Small intestine (tissue), 7 donors: Measurements from ENCODE around the gene AGPAT4. TPM values are rescaled to one million over a fixed set of nuclear protein-coding genes. Genes with fewer than 3 reads are reported as not detected.
"Not testable (repeated sequence)": the region's sequence is repeated elsewhere in the genome, so short reads cannot be mapped to it uniquely, and the experiment has no call there.

ENCODE experiments used
- DNase-seq, 2 donors: peaks; one replicate each; pipeline versions ENCODE4 v3.0.0 to v3.0.0-alpha.2; 2013
- FAIRE-seq: peaks from 2 replicates; lab custom pipeline; 2012; peaks lifted over from hg19 to GRCh38; lab: Jason Lieb, UNC
- H3K27ac ChIP-seq, 3 donors: one replicate each; pipeline ENCODE4 v1.5.1; 2013; ENCODE audit warnings: low read length in 2 of 3, mild to moderate bottlenecking in 2 of 3, control low read depth in 1 of 3, inconsistent platforms in 1 of 3, low read depth in 1 of 3, moderate library complexity in 1 of 3
- H3K27me3 ChIP-seq, 3 donors: one replicate each; pipeline ENCODE4 v1.6.1; 2013; ENCODE audit warnings: low read length in 3 of 3, inconsistent platforms in 1 of 3; ENCODE audit not compliant: control insufficient read depth in 3 of 3, insufficient read depth in 3 of 3
- H3K36me3 ChIP-seq, 3 donors: one replicate each; pipeline ENCODE4 v1.6.1; 2013; ENCODE audit warnings: low read length in 3 of 3, inconsistent platforms in 1 of 3, low read depth in 1 of 3, mild to moderate bottlenecking in 1 of 3, moderate library complexity in 1 of 3; ENCODE audit not compliant: control insufficient read depth in 3 of 3, insufficient read depth in 2 of 3
- H3K4me1 ChIP-seq, 3 donors: one replicate each; pipeline ENCODE4 v1.6.1; 2013; ENCODE audit warnings: low read length in 2 of 3, inconsistent platforms in 1 of 3, low read depth in 1 of 3, mild to moderate bottlenecking in 1 of 3, moderate library complexity in 1 of 3; ENCODE audit not compliant: control insufficient read depth in 3 of 3, insufficient read depth in 2 of 3
- H3K4me3 ChIP-seq, 3 donors: one replicate each; pipeline ENCODE4 v1.5.1; 2013; ENCODE audit warnings: low read length in 3 of 3, control low read depth in 1 of 3, inconsistent platforms in 1 of 3, low read depth in 1 of 3, mild to moderate bottlenecking in 1 of 3, moderate library complexity in 1 of 3
- H3K9me3 ChIP-seq, 2 donors: one replicate each; pipeline ENCODE4 v1.6.1; 2013; ENCODE audit warnings: low read depth in 1 of 2, low read length in 1 of 2; ENCODE audit not compliant: control insufficient read depth in 2 of 2, insufficient read depth in 1 of 2
- WGBS, 3 donors: extraction: QIAGEN DNeasy Blood & Tissue Kit; methylation state at CpG; one replicate each; pipeline ENCODE4 v1.1.7; 2013; 5-methylcytosine and 5-hydroxymethylcytosine counted together
- polyA plus RNA-seq, 4 donors: library from polyadenylated mRNA; stranded (reverse) in 3 of 4; unstranded in 1 of 4; fragments of 200-250 nt in 3 of 4; fragments of 120-200 nt in 1 of 4; gene quantifications; one replicate each; pipeline versions ENCODE4 v1.2.1 to v1.2.3, GENCODE V29; 2013
- donor health status: healthy with polysubstance abuse.
- donor health status: control.
- donor health status: control.
- donor health status: Bipolar disorder and iron deficiency.
- donor health status: healthy.

AGPAT4 gene
- polyA plus RNA-seq, 4 donors: 1.6 to 2.3 TPM; not detected in 2

DNA sequence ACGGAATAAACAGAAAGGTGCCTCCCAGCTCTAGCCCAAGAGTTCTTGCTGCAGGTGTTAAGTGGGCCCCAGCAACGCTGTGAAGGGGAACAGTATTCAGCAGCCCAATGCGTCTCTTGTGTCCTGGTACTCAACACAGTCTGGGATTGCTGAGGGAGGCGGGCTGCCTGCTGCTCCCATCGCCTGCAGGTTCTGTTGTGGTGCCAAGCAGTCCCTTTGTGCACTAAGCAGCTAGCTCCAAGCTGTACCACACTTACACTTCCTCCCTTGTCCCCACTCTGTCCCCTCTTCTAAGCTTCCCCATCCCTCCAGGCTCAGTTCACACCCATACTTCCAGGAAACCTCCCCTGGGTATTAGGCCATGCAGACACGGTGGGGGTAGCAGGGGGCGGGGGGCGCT is 92.7 kb downstream of the AGPAT4 start:
- no peaks in the 10 kb centered on the region for H3K4me1 ChIP-seq
- no peaks in the 10 kb centered on the region for H3K27me3 ChIP-seq
- no peak for DNase-seq
- H3K27ac ChIP-seq: no peak overlapping the region
- H3K9me3 ChIP-seq: peaks cover 0 to 18% of the 10 kb centered on the region in 2 donors
- FAIRE-seq: no peak
- no peaks in the 10 kb centered on the region for H3K36me3 ChIP-seq
- WGBS, 3 donors: 78 to 79% (median 79%) methylated on average over 8 of the region's 8 CpGs
- H3K4me3 ChIP-seq: no peak overlapping the region

DNA sequence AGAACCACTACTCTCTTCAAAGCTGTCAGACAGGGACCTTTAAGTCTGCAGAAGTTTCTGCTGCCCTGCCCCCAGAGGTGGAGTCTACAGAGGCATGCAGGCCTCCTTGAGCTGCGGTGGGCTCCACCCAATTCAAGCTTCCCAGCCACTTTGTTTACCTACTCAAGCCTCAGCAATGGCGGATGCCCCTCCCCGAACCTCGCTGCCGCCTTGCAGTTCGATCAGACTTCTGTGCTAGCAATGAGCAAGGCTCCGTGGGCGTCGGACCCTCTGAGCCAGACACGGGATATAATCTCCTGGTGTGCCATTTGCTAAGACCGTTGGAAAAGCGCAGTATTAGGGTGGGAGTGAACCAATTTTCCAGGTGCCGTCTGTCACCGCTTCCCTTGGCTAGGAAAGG is 95.7 kb downstream of the AGPAT4 start:
- not testable (repeated sequence) for H3K4me3 ChIP-seq, H3K36me3 ChIP-seq, DNase-seq, H3K27ac ChIP-seq, H3K4me1 ChIP-seq, H3K27me3 ChIP-seq, FAIRE-seq
- peaks cover 0 to 18% of the 10 kb centered on the region in 2 donors for H3K9me3 ChIP-seq
- 92 to 95% (median 93%) methylated on average over 14 of the region's 14 CpGs for WGBS, 3 donors

DNA sequence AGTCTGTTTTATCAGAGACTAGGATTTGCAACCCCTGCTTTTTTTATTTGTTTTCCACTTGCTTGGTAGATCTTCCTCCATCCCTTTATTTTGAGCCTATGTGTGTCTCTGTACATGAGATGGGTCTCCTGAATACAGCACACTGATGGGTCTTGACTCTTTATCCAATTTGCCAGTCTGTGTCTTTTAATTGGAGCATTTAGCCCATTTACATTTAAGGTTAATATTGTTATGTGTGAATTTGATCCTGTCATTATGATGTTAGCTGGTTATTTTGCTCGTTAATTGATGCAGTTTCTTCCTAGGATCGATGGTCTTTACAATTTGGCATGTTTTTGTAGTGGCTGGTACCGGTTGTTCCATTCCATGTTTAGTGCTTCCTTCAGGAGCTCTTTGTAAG is 97.4 kb downstream of the AGPAT4 start:
- FAIRE-seq, H3K4me1 ChIP-seq, H3K27me3 ChIP-seq, H3K27ac ChIP-seq, H3K36me3 ChIP-seq, DNase-seq, H3K4me3 ChIP-seq: not testable (repeated sequence)
- 81 to 94% (median 92%) methylated on average over 3 of the region's 3 CpGs for WGBS, 3 donors
- H3K9me3 ChIP-seq: peaks cover 0 to 22% of the 10 kb centered on the region in 2 donors

DNA sequence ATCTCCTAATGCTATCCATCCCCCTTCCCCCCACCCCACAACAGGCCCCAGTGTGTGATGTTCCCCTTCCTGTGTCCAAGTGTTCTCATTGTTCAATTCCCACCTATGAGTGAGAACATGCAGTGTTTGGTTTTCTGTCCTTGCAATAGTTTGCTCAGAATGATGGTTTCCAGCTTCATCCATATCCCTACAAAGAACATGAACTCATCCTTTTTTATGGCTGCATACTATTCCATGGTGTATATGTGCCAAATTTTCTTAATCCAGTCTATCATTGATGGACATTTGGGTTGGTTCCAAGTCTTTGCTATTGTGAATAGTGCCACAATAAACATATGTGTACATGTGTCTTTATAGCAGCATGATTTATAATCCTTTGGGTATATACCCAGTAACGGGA is 101.1 kb downstream of the AGPAT4 start:
- H3K27me3 ChIP-seq, H3K4me3 ChIP-seq, H3K27ac ChIP-seq, H3K9me3 ChIP-seq, DNase-seq, H3K4me1 ChIP-seq, H3K36me3 ChIP-seq, FAIRE-seq: not testable (repeated sequence)
- 0% methylated on average over 1 of the region's 1 CpG; no CpG with 5 or more reads in 2 of the 3 donors for WGBS, 3 donors

DNA sequence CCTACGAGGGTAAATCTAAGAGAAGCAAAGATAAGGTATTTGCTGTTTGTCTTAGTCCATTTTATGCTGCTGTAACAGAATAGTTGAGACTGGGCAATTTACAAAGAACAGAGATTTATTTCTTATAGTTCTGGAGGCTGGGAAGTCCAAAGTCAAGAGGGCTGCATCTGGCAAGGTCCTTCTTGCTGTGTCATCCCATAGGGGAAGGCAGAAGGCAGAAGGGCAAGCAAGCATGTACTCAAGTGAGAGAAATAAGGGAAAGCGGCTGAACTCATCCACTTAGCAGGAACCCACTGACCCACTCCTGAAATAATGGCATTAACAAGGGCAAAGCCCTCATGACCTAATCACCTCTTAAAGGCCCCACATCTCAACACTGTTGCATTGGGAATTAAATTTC is 102.7 kb downstream of the AGPAT4 start:
- H3K4me3 ChIP-seq: no peak overlapping the region
- H3K4me1 ChIP-seq: no peaks in the 10 kb centered on the region
- peaks cover 0 to 5% of the 10 kb centered on the region in 2 donors for H3K9me3 ChIP-seq
- H3K36me3 ChIP-seq: no peaks in the 10 kb centered on the region
- 81 to 88% (median 82%) methylated on average over 2 of the region's 2 CpGs for WGBS, 3 donors
- DNase-seq: no peak
- H3K27ac ChIP-seq: no peak overlapping the region
- no peaks in the 10 kb centered on the region for H3K27me3 ChIP-seq
- FAIRE-seq: no peak

DNA sequence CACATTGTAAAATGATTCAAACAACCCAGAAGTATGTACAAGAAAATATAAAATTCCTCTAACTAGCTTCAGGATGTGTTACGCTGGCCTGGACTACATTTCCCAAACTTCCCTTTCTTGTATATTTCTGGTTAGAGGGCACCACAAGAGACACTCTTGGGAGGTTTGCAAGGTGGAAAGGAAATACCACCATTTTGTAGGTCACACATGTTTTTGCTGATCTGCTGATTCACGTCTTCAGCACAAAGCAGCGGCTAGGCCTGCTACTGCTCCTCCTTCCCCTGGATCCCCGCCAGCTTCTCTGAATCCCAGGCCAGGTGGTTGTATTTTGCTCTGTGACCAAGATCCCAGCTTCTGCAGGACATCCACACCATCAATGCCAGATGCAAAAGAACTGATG is 104.2 kb downstream of the AGPAT4 start:
- peaks cover 0 to 2% (median 0%) of the 10 kb centered on the region in 3 donors for H3K36me3 ChIP-seq
- FAIRE-seq: no peak
- H3K27ac ChIP-seq: no peak overlapping the region
- DNase-seq: no peak
- H3K4me3 ChIP-seq: no peak overlapping the region
- peaks cover 0 to 5% of the 10 kb centered on the region in 2 donors for H3K9me3 ChIP-seq
- no peaks in the 10 kb centered on the region for H3K4me1 ChIP-seq
- H3K27me3 ChIP-seq: no peaks in the 10 kb centered on the region
- WGBS, 3 donors: 47 to 74% (median 55%) methylated on average over 4 of the region's 4 CpGs

DNA sequence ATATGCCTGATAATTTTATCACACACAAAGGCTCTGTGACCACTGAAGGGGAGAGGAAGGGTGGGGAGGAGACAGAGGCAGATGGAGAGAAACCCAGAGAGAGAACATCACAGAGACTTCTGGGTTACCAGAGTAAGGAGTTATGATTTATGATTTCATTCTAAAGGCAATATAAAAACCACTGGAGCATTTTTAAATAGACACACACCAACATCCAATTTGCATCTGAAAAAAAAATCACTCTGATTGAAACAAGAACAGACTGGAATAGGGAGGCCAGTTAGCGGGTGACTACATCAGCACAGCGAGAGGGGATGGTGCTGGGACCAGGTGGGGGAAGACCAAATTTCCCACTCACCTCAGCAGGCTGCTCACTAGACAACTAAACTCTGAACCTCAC is 104.8 kb downstream of the AGPAT4 start:
- FAIRE-seq: no peak
- no peaks in the 10 kb centered on the region for H3K4me1 ChIP-seq

DNA sequence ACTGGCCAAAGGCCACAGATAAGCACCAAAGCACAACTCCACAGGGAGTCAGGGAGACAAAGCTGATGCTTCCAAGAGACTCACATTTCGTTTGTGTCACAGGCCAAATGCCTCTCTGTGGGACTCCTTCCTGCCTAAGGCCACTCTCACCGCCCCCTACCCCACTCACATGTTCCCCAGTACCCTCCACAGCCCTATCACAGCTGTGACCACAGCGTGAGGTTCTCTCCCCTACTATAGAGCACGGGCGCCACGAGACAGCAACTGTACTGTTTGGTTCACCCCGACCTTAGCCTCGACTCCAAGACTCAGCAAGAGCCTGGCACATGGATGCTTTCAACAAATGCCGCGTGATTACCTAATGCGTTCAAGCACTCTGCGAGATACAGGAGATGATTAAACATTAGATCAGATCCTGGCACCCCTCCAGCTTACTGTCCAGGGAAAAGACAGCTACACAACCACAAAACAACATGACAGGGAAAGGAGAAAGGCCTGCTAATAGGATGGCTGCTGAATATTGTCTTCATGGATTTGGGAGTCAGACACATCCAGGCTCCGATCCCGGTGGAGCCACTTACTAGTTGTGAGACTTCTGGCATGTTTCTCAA is 105.5 kb downstream of the AGPAT4 start:
- Histone ChIP-seq H3K27ac (no peak overlapping the region), H3K9me3 (peaks cover 0 to 5% of the 10 kb centered on the region in 2 donors), H3K4me1 (no peaks in the 10 kb centered on the region), H3K36me3 (peaks cover 0 to 3% (median 2%) of the 10 kb centered on the region in 3 donors), H3K27me3 (no peaks in the 10 kb centered on the region), H3K4me3 (no peak overlapping the region)
- no peak for DNase-seq
- no peak for FAIRE-seq
- 52 to 62% (median 61%) methylated on average over 14 of the region's 14 CpGs for WGBS, 3 donors

More for the DNA sequence above, 104.8 kb downstream of the AGPAT4 start:
- WGBS, 3 donors: 82 to 97% (median 85%) methylated on average over 2 of the region's 2 CpGs
- peaks cover 0 to 5% of the 10 kb centered on the region in 2 donors for H3K9me3 ChIP-seq
- no peak overlapping the region for H3K4me3 ChIP-seq
- no peak overlapping the region for H3K27ac ChIP-seq
- H3K36me3 ChIP-seq: peaks cover 0 to 2% (median 0%) of the 10 kb centered on the region in 3 donors
- no peak for DNase-seq
- H3K27me3 ChIP-seq: no peaks in the 10 kb centered on the region

DNA sequence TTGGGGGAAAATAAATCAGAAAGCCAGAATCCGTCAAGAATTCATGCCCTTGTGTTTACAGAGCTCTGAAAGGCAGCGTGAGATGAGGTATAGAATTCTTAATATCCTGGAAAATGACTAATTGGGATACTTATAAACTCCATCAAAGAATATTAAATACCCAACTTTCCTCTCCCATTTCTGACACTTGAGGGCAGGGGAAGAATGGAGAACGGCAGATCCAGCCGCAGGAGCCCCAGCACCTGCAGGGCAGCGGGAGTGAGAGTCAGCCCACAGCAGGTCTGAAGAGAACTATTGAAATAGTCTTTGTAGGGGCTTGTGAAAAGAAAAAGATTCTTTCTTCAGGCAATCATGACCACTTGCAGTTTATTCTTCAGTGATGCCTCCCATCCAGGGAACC is 107.2 kb downstream of the AGPAT4 start:
- no peak overlapping the region for H3K4me3 ChIP-seq
- H3K27ac ChIP-seq: no peak overlapping the region
- H3K36me3 ChIP-seq: peaks cover 0 to 5% (median 2%) of the 10 kb centered on the region in 3 donors
- H3K4me1 ChIP-seq: no peaks in the 10 kb centered on the region
- no peaks in the 10 kb centered on the region for H3K27me3 ChIP-seq
- 81 to 93% (median 93%) methylated on average over 5 of the region's 5 CpGs for WGBS, 3 donors
- DNase-seq (no peak), FAIRE-seq (no peak)
- no peaks in the 10 kb centered on the region for H3K9me3 ChIP-seq
